CD4-positive, alpha-beta T cell treated with Interleukin-15 for 4 hours (primary cell): ENCODE measurements around the gene XPC.
"Not testable (repeated sequence)": the region's sequence is repeated elsewhere in the genome, so short reads cannot be mapped to it uniquely, and the experiment has no call there.

Experiments used
- DNase-seq: peaks from one replicate; pipeline ENCODE4 v3.0.0-alpha.2; 2020; ENCODE audit warnings: low spot score

Gene XPC

DNA sequence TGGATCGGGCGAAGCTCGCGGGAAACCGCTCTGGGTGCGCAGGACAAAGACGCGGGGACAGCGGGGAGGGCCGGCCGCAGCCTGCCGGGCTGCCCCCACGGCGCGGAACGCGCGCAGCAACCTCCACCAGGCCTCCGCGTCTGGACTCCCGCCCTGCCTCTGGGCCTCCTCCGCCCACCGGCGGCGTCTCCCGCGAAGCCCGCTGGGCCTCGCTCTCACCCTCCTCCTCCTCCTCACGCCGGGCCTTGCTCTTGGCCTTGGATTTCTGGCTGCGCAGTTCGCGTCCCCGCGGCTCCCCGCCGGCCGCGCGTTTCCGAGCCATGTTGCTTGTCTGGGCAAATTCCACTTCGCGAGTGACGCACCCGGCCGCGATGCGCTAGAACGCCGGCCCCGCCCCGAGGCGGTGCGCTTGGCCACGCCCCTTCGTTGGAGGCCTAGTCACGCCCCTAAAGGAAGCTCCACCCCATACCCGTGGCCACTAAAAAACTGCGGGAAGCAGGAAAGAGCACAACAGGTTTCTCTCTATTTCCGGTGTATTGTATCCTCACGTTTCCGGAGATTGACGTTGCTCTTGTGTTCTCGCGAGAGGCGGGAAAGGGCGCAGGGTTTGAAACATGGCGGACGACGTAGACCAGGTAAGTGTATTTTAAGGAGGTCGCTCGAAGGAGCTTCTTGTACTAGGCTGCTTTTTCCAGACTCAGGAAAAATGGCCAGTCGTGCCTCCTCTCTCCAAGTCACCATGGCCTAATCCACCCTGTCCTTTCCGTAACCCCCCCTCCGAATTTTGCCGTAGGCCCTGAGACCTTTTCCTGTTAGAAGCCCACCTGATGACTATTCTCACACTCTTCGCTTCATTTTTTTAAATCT lies at the start of gene XPC, which contains the start of gene LSM3:
XPC (minus strand) TSS at position 355 of the 867 bp plus-strand sequence; CDS start at position 322, 33 bp downstream.
LSM3 (plus strand) TSS at position 571 of the 867 bp plus-strand sequence; CDS start at position 615, 44 bp downstream.
- peak; percentile 98 for DNase-seq

- no peak for DNase-seq
These were observed 49.5 kb upstream of the XPC start for GRCh38 chr3:14227856-14228255.

- not testable (repeated sequence) for DNase-seq
These were observed 48.0 kb upstream of the XPC start for GRCh38 chr3:14226351-14226750.

DNA sequence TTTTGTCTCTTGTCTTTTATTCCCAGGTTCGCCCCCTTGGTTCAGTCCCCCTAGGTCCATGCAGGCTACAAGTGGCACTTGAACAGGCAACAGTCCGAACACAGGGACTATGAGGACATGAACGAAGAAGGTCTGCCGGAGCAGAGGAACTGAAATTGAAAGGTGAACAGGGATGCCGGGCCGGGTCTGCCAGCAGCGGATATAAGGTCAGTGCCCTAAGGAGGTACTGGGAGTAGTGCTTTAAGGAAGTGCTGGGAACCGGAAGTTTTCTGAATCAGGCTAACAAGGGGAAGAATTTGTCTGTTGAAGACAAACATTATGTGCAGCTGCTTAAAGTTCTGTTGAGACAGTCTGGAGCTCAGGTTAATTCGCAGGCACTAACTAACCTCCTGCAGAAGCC lies 47.0 kb upstream of the XPC start:
- DNase-seq: no peak

DNA sequence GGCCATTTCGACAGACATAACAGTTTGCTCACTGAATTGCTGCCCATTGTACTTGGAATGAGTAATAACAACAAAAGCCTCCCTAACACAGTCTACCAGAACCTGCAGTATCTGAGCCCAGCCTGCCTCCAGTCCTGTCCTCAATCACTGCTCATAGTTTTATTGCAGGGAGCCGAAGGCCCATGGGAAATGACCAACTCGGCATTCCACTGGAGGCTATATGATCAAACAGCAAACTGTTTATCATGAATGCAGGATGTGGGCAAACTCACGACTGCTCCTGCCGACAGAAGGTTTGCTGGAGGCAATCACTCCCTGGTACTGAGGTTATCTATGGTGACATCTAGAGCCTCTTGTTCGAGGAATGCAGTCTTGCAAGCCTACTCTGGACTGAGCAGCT lies 46.5 kb upstream of the XPC start:
- no peak for DNase-seq

GRCh38 chr3:14223595-14223994 lies 45.2 kb upstream of the XPC start:
- DNase-seq: no peak

DNA sequence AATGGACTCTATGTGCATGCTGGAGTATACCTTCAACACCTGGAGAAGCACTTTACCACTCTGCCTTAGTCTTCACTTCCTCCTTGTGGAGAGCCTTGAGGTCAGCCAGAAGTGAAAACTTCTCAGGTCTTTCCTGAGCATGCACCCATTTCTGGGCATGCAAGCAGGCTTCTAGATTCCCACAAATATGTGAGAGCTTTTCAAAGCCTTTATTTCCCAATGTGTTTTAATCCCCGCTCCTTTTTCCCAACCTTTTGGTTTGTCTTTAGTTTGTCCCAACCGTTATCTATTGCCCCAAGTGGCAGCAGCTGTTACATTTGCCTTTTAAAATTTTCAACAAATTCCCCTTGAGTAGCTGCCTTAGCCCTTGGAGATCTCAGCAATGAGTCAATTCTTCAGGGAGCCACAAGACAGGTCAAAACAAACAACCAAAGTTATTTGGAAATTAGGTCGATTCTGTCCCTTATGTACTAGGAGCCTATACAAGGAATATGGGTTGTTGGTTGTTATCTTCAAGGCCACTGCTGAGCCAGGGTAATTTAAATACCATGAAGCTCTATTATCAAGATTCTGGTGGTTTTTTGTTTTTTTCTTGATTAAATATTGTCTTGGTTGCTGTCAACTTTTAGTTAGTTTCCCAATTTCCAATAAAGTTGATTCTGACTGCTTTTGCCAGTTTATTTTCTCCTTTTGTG lies 44.6 kb upstream of the XPC start:
- no peak for DNase-seq

DNA sequence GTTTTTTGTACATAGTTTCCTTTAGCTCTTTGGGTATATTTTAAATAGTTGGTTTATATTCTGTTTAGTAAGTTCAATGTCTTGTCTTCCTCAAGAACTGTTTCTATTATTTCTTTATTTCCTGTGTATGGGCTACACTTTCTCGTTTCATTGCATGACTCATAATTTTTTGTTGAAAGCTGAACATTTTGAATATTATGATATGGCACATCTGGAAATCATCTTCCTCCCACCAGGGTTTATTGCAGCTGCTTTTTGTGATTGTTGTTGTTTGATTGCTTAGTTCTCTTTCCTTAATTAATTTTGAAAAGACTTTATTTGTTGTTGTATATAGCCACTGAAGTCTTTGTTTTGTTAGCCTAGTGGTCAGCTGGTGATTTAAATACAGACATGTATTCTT lies 44.1 kb upstream of the XPC start:
- DNase-seq: no peak

GRCh38 chr3:14221902-14222301 lies 43.5 kb upstream of the XPC start:
- no peak for DNase-seq

DNA sequence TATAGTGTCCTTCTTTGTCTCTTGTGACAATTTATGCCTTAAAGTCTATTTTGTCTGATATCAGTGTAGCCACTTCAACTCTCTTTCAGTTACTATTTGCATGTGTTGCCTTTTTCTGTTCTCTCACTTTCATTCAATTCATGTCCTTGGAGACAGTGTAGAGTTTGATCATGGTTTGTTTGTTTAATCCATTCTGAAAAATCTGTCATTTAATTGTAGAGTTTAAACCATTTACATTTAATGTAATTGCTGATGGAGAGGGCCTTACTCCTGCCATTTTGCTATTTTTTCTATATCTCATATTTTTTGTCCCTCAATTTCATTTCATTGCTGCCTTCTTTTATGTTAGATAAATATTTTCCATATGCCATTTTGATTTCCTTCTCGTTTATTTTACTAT lies 42.5 kb upstream of the XPC start:
- DNase-seq: no peak

DNA sequence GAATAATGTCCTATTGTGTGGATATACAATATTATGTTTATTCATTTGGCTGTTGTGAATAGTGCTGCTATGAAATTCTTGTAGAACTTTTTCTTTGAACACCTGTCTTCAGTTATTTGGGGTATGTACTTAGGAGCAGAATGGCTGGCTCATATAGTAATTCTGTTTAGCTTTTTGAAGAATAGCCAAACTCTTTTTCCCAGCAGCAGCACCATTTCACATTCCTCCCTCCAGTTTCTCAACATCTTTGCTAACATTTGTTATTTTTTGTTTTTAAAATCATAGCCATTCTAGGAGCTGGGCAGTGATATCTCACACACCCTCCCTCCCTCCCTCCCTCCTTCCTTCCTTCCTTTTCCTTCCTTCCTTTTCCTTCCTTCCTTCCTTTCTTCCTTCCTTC lies 40.0 kb upstream of the XPC start:
- no peak for DNase-seq

- DNase-seq: peak; percentile 20
These were observed 38.1 kb upstream of the XPC start for GRCh38 chr3:14216257-14217048.

DNA sequence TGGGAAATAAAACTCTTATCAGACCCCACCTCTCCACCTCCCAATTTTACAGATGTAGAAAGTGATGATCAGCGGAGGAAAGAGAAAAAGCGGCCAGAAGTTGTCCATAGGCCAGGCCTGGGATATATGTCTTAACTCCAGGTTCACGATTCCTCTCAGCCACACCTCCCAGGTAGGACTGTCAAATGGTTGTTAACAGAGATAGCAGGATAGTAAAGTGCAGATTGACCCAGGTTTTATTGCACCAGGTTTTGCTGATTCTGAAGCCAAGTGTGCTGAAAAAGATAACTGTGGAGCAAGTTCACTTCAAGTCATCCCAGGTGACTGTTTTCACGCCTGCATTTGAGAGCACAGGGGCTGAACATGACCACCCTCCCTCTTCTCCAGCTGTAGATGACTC lies 36.4 kb upstream of the XPC start:
- DNase-seq: no peak

- no peak for DNase-seq
These were observed 34.8 kb upstream of the XPC start for GRCh38 chr3:14213066-14213774.

- DNase-seq: no peak
These were observed 33.6 kb upstream of the XPC start for GRCh38 chr3:14212032-14212431.

GRCh38 chr3:14211621-14212020 lies 33.2 kb upstream of the XPC start:
- no peak for DNase-seq

GRCh38 chr3:14210843-14211594 lies 32.6 kb upstream of the XPC start:
- no peak for DNase-seq

DNA sequence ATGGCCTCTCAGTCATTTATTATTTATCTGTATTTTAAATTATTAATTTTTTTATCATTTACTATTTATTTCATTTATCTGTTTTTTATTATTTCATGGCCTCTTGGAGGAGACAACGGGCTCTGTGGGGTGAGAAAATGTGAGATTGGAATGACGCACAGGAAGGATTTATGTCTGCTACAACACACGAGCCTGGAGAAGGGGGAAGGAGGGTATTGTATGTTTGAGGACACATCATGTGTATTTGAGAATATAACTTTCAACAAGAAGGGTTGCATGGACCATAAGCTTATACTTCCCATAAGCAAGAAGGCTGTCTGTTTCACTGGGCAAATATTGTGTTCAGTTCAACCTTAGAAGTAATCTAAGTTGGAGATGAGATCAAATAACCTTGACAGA lies 31.9 kb upstream of the XPC start:
- DNase-seq: no peak

GRCh38 chr3:14209581-14210289 lies 31.3 kb upstream of the XPC start:
- no peak for DNase-seq

GRCh38 chr3:14208977-14209394 lies 30.6 kb upstream of the XPC start:
- no peak for DNase-seq
